ENCODE measurements around the gene EIPR1.

- no peak for TF ChIP-seq CTCF (IDR thresholded peaks at IDR 0.05)
- no peak for TF ChIP-seq POLR2A (IDR thresholded peaks at IDR 0.05)
Measured at GRCh38 chr2:3212061-3212362, 165.6 kb downstream of the EIPR1 start.
